Bronchial epithelial cell (primary cell): ENCODE data around the gene ZDHHC1. TPM values are rescaled to one million over a fixed set of nuclear protein-coding genes. Genes with fewer than 3 reads are reported as not detected.
"Not testable (repeated sequence)": the region's sequence is repeated elsewhere in the genome, so short reads cannot be mapped to it uniquely, and the experiment has no call there.

Source experiments
- DNase-seq: peaks from one replicate; pipeline ENCODE4 v3.0.0-alpha.2; 2010; ENCODE audit warnings: low read depth
- FAIRE-seq: peaks from 2 replicates; lab custom pipeline; 2011; peaks lifted over from hg19 to GRCh38; lab: Jason Lieb, UNC
- H3K27me3 ChIP-seq: 2 replicates; pipeline ENCODE4 v1.5.1; 2011; ENCODE audit warnings: low read length; ENCODE audit not compliant: control insufficient read depth, insufficient read depth
- H3K36me3 ChIP-seq: 2 replicates; pipeline ENCODE4 v1.5.1; 2011; ENCODE audit warnings: low read length; ENCODE audit not compliant: control insufficient read depth, insufficient read depth
- H3K4me3 ChIP-seq: 2 replicates; pipeline ENCODE4 v1.5.1; 2011; ENCODE audit warnings: mild to moderate bottlenecking, low read depth, low read length, control low read depth
- CTCF ChIP-seq: IDR thresholded peaks from 2 replicates; pipeline ENCODE4 v1.5.1; 2011; ENCODE audit warnings: mild to moderate bottlenecking, moderate library complexity, low read length, control low read depth, inconsistent platforms; ENCODE audit not compliant: insufficient read depth, severe bottlenecking
- total RNA-seq: library from RNA; depleted of rRNA; stranded (reverse); fragments of >200 nt; gene quantifications from 2 replicates; pipeline ENCODE4 v1.2.1, GENCODE V29; 2014

The ZDHHC1 gene
- total RNA-seq, 1 donor from 2014 or later, result 1.8 TPM

GRCh38 chr16:67378642-67379041 lies 37.6 kb downstream of the ZDHHC1 start:
- Histone ChIP-seq H3K27me3 (no peaks in the 10 kb centered on the region), H3K4me3 (no peak overlapping the region), H3K36me3 (no peaks in the 10 kb centered on the region)
- FAIRE-seq, result no peak
- TF ChIP-seq CTCF, result no peak
- no peak for DNase-seq

- not testable (repeated sequence) for H3K27me3 ChIP-seq, FAIRE-seq, H3K36me3 ChIP-seq, DNase-seq, H3K4me3 ChIP-seq
These were observed 40.3 kb downstream of the ZDHHC1 start for GRCh38 chr16:67376012-67376411.

- Histone ChIP-seq H3K36me3 (no peaks in the 10 kb centered on the region), H3K4me3 (no peak overlapping the region), H3K27me3 (no peaks in the 10 kb centered on the region)
- FAIRE-seq, result no peak
- peak; percentile 38 for TF ChIP-seq CTCF
- peak; percentile 42 for DNase-seq
These were observed 43.6 kb downstream of the ZDHHC1 start for GRCh38 chr16:67372664-67373063.

DNA sequence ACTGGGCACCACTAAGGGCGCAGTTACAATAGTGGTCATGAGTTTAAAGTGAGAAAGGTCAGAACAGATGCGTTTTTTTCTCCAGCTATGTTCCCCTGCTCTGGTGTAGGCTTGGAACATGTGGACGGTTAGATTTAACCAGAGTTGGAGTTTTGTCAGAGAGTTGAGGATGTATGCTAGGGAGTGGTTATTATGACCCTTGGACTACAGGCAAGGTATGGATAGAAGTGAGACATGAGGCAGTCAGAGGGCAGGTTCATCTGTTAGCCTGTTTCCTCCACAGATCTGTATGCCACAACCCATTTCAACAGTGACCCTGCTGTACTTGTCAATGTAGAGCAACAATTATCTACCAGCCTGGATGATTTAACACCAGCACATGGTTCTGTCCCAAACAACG lies 45.6 kb downstream of the ZDHHC1 start:
- FAIRE-seq (no peak), DNase-seq (no peak)
- TF ChIP-seq CTCF, result no peak
- H3K4me3 ChIP-seq, result no peak overlapping the region
- H3K36me3 ChIP-seq, result no peaks in the 10 kb centered on the region
- H3K27me3 ChIP-seq, result no peaks in the 10 kb centered on the region

- TF ChIP-seq CTCF, result no peak
- FAIRE-seq (no peak), DNase-seq (peak; percentile 3)
- H3K4me3 ChIP-seq, result no peak overlapping the region
- H3K27me3 ChIP-seq, result peaks cover 5% of the 10 kb centered on the region
- no peaks in the 10 kb centered on the region for H3K36me3 ChIP-seq
These were observed 51.6 kb downstream of the ZDHHC1 start for GRCh38 chr16:67364600-67365235.

GRCh38 chr16:67361038-67361437 lies 55.2 kb downstream of the ZDHHC1 start:
- Histone ChIP-seq H3K36me3 (no peaks in the 10 kb centered on the region), H3K4me3 (no peak overlapping the region), H3K27me3 (peaks cover 5% of the 10 kb centered on the region)
- no peak for DNase-seq
- no peak for TF ChIP-seq CTCF
- no peak for FAIRE-seq

DNA sequence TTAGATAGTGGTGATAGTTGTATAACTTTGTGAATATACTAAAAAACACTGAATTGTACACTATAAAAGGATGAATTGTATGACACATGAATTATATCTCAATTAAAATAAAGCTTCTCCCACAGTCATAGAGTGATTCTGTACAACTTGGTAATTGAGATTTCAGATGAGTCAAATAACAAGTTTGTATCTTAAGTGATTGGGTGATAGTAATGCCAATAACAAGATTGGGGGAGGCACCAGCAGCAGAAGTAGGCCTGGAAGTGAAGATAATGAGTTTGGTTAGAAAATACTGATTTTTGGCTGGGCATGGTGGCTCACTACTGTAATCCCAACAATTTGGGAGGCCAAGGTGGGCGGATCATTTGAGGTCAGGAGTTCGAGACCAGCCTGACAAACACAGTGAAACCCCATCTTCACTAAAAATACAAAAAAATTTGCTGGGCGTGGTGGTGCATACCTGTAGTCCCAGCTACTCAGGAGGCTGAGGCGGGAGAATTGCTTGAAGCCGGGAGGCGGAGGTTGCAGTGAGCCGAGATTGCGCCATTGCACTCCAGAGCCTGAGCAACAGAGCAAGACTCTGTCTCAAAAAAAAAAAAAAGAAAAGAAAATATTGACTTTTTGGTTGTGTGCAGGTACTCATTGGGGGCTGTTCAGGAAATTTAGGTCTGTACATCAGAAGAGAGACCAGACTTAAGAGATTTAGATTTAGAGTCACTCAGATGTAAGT lies 56.6 kb downstream of the ZDHHC1 start:
- not testable (repeated sequence) for H3K27me3 ChIP-seq, H3K36me3 ChIP-seq, H3K4me3 ChIP-seq, DNase-seq, FAIRE-seq
